Hindlimb muscle (tissue), 1 donor: ENCODE data around the gene DBNDD1. TPM values are rescaled to one million over a fixed set of nuclear protein-coding genes. Genes with fewer than 3 reads are reported as not detected.
"Not testable (repeated sequence)": the region's sequence is repeated elsewhere in the genome, so short reads cannot be mapped to it uniquely, and the experiment has no call there.

Experiments
- DNase-seq: peaks from one replicate; pipeline ENCODE4 v3.0.0-alpha.2; 2013
- polyA plus RNA-seq: library from polyadenylated mRNA; unstranded; fragments of 120-200 nt; gene quantifications from one replicate; pipeline ENCODE4 v1.2.1, GENCODE V29; 2013; ENCODE audit not compliant: insufficient read length

DBNDD1 gene
- polyA plus RNA-seq, 1 donor = 16.1 TPM

DNA sequence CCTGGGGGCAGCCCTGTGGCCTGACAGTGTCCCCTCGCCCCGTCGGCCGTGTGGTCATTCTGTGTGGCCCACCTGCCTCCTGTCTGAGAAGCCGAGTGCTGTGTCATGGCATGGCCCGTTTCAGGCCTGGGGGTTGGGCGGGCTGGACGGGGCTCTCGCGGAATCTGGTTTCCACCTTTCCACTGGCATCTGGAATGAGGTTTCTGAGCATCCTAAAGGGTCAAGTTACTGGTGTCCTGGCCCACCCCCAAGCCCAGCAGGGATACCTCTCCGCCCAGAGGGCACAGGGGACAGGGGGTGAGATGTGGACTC, 7.8 kb downstream of the DBNDD1 start:
- no peak for DNase-seq

- DNase-seq = no peak
Measured at GRCh38 chr16:90010676-90011507, 8.4 kb downstream of the DBNDD1 start.

GRCh38 chr16:90009172-90009899, 9.9 kb downstream of the DBNDD1 start:
- DNase-seq = no peak

DNA sequence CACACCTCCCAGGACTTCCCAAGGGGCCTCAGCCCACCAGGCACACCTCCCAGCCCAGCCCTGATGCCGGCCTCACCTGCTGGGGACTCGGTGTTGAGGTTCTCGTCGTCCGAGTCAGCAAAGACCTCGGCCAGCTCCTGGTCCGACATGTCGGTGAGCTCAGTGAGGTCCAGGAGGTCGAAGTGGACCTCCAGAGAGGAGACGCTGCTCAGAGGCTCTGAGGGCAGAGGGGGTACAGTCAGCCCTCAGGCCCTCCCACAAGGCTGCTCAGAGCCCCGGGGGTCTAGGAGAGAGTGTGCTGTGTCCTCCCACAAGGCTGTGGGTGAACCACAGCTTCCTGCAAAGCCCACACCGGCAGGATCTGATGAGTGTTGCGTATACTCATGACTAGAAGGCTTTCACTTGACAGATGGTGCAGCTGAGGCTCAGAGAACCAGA, 10.5 kb downstream of the DBNDD1 start:
- DNase-seq = no peak

GRCh38 chr16:90007635-90008234, 11.5 kb downstream of the DBNDD1 start:
- not testable (repeated sequence) for DNase-seq

GRCh38 chr16:90007015-90007414, 12.2 kb downstream of the DBNDD1 start:
- DNase-seq = no peak

DNA sequence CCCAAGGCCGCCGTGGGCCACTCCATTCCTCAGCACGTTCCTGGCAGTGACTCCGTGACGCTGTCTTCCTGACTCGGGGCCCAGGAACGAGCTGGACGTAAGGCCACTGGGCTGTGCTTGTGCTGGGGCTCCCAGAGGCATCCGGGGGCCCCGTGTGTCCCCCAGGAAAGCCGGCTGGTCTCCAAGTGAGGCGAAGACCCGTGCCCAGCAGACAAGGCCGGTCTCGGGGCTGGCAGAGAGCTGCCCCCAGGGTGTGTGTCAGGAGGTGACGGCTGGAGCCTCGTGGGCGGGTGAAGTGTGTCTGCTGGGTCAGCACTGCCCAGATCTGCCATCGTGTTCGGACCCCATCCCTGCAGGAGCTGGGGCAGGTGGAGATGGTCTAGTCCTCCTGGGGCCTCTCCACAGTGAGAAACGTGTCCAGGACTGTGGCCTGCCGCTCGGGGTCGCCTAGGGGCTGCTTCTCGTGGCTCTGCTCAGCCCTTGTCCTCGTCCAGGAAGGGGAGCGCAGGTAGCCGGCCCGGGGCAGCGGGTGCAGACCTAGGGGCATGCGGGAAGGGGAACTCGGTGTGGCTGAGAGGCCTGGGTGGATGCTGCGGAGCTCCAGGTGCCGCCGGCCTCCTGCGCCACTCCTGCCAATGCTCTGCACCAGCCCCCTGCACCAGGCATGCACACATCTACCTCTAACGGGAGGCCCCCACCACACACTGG, 13.1 kb downstream of the DBNDD1 start:
- no peak for DNase-seq

DNA sequence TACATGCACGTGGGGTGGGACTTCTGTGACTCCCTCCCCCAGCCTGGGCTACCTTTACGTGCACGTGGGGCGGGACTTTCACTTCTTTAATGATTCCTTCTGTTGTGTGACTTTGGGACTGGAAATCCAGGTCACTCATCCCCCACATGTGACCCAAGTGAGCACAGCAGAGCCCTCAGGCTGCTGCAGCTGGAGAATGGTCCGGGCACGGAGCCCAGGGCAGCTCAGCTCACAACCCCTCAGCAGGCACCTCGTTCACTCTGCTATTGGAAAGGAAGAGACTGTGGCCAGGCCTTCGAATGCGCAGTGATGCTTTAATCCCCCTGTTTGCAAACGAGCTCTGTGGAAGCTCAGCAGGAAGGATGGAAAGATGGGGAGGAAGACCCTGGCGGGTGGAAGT, 14.7 kb downstream of the DBNDD1 start:
- DNase-seq = no peak

DNA sequence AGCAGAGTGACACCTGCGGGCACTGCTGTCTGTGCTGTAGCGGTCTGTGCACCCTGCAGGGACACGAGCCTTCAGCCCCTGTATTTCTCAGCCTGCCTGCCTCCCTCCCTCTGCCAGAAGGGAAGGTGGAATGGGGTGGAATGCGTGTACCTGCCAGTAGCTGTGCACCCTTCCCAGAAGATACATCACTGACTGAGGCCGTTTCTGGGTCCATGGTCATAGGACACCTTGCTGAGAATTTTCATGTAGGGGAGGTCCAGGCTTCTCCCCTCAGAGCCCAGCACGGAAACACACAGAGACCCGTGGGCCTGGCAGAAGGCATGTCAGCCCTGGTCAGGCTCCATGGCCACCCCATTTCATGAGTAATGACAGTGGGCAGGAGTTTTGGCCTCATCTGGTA, 16.5 kb downstream of the DBNDD1 start:
- DNase-seq = no peak

DNA sequence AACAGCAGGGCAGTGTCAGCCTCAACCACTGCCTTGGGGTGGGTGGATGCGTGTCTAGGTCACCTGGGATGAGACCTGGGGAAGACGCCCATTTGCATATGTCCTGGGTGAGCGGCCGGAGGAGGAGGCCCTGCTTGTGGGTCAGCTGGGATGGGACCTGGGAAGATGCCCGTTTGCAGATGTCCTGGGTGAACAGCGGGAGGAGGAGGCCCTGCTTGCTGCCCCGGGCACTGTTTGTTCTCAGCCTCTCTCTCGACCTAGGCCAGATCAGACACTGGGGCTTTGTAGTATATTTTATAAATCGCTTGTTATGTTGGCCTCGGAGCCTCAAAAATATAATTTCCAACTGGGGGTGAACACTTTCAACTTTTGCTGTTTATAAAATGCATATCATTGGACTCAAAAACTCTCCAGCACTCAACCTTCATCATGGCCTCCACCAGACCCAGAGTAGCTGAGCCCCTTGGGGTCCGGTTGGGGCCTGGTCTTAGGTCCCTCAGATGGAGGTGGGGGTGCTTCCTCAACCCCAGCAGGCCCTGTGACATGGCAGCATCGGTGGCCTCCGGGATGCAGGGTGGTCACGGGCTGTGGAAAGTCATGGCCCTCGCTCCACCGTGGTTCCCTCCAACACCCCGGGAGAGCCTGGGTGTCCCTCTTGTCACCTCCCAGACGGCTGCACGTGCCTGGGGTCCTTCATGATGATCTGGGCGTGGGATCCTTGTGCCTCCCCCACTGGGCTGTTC, 17.3 kb downstream of the DBNDD1 start:
- DNase-seq = no peak

GRCh38 chr16:90000733-90001427, 18.4 kb downstream of the DBNDD1 start:
- no peak for DNase-seq

GRCh38 chr16:89999831-90000574, 19.3 kb downstream of the DBNDD1 start:
- no peak for DNase-seq

GRCh38 chr16:89996178-89996489, 23.1 kb downstream of the DBNDD1 start:
- no peak for DNase-seq

GRCh38 chr16:89995475-89996177, 23.6 kb downstream of the DBNDD1 start:
- not testable (repeated sequence) for DNase-seq

DNA sequence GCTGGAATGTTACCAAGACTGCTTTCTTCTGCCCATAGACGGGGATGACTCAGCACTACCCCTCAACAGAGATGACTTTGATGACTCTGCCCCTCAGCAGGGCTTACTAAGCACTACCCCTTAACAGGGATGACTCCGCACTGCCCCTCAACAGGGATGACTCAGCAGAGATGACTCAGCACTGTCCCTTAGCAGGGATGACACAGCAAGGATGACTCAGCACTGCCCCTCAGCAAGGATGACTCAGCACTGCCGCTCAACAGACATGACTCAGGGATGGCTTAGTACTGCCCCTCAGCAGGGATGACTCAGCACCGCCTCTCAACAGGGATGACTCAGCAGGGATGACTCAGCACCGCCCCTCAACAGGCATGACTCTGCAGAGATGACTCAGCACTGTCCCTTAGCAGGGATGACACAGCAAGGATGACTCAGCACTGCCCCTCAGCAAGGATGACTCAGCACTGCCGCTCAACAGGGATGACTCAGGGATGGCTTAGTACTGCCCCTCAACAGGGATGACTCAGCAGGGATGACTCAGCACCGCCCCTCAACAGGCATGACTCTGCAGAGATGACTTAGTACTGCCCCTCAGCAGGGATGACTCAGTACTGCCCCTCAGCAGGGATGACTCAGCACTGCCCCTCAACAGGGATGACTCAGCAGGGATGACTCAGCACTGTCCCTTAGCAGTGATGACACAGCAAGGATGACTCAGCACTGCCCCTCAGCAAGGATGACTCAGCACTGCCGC, 24.4 kb downstream of the DBNDD1 start:
- not testable (repeated sequence) for DNase-seq

- no peak for DNase-seq
Measured at GRCh38 chr16:89994389-89994720, 24.9 kb downstream of the DBNDD1 start.

DNA sequence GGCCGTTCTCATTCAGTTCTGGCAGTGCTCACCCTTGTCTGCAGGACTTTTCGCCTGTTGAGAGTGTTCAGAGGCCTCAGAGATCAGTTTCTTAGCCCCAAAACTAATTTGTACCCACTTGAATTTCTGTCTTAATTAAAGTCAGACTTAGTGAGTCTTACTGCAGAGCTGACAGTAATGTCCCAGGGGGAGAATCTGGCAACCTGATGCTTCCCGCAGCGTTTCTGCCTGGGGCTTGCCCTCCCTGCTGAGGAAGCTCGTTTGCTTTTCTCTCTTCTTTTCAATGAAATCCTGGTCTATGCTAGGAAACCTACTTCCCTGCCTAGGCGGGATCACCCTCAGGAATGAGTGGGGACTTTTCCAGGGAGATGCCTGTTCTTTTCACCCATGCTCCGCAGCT, 25.3 kb downstream of the DBNDD1 start:
- DNase-seq = no peak

DNA sequence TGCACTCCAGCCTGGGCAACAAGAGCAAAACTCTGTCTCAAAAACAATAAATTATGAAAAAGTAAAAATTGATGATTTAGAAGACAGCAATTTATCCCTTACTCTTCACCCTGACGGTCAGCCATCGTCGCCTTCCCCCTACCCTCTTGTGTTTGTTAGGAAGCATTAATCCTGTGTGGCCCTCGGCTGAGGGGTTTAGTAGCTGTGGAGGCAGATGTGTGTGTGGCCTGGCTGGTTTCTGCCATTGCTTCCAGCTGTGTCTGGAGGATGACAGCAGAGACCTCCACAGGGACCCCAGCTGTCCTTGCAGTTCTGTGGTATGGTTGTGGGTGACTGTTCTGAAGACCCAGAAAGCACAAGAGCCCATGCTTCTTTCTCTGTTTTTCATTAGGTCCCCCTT, 25.9 kb downstream of the DBNDD1 start:
- DNase-seq = no peak

- DNase-seq = no peak
Measured at GRCh38 chr16:89990799-89991198, 28.5 kb downstream of the DBNDD1 start.

GRCh38 chr16:89988951-89989350, 30.3 kb downstream of the DBNDD1 start:
- no peak for DNase-seq
